Pulmonary artery endothelial cell (primary cell): ENCODE data around the gene ZNF580. TPM values are rescaled to one million over a fixed set of nuclear protein-coding genes. Genes with fewer than 3 reads are reported as not detected.

Experiments
- DNase-seq: peaks from one replicate; pipeline ENCODE4 v3.0.0-alpha.2; 2011; ENCODE audit warnings: low read depth, low spot score
- total RNA-seq: library from RNA; depleted of rRNA; stranded (reverse); fragments of >200 nt; gene quantifications from 2 replicates; pipeline ENCODE4 v1.2.3, GENCODE V29; 2014

The ZNF580 gene
- total RNA-seq = 2.5 and 2.6 TPM in 2 replicates

- DNase-seq = no peak
Observed at GRCh38 chr19:55640577-55641425, at the start of gene ZNF580. Gene ZNF580 (plus strand): TSS chr19:55641002. CDS start chr19:55642509, 1,507 bp downstream.

- DNase-seq = no peak
Observed at GRCh38 chr19:55591555-55591954, 49.2 kb upstream of the ZNF580 start.

- DNase-seq = no peak
Observed at GRCh38 chr19:55592391-55593090, 48.3 kb upstream of the ZNF580 start.

GRCh38 chr19:55593096-55593772 lies 47.6 kb upstream of the ZNF580 start:
- DNase-seq = no peak

GRCh38 chr19:55594996-55595545 lies 45.7 kb upstream of the ZNF580 start:
- no peak for DNase-seq

GRCh38 chr19:55596304-55596703 lies 44.5 kb upstream of the ZNF580 start:
- no peak for DNase-seq

GRCh38 chr19:55597501-55597921 lies 43.3 kb upstream of the ZNF580 start:
- no peak for DNase-seq

- DNase-seq = no peak
Observed at GRCh38 chr19:55598034-55598433, 42.8 kb upstream of the ZNF580 start.

- DNase-seq = peak; percentile 85
Observed at GRCh38 chr19:55598719-55599467, 41.9 kb upstream of the ZNF580 start.

GRCh38 chr19:55599468-55599841 lies 41.3 kb upstream of the ZNF580 start, which contains the start of gene FIZ1:
Gene FIZ1 (minus strand): TSS chr19:55599517. CDS start chr19:55597865, 1,652 bp downstream.
- peak; percentile 96 for DNase-seq

GRCh38 chr19:55599842-55600661 lies 40.8 kb upstream of the ZNF580 start, which contains the start of gene ZNF524:
Gene ZNF524 (plus strand): TSS chr19:55600288. CDS start chr19:55602113, 1,825 bp downstream.
- peak; percentile 56 for DNase-seq

- DNase-seq = no peak
Observed at GRCh38 chr19:55600662-55601028, 40.2 kb upstream of the ZNF580 start.

- no peak for DNase-seq
Observed at GRCh38 chr19:55601084-55601483, 39.7 kb upstream of the ZNF580 start.

- no peak for DNase-seq
Observed at GRCh38 chr19:55602104-55603001, 38.4 kb upstream of the ZNF580 start.

- DNase-seq = no peak
Observed at GRCh38 chr19:55603115-55603514, 37.7 kb upstream of the ZNF580 start.

GRCh38 chr19:55603581-55604292 lies 37.1 kb upstream of the ZNF580 start:
- no peak for DNase-seq

GRCh38 chr19:55605207-55605636 lies 35.6 kb upstream of the ZNF580 start:
- DNase-seq = peak; percentile 84
